Fibroblast of lung (primary cell): ENCODE measurements around the gene COX7B2. TPM values are rescaled to one million over a fixed set of nuclear protein-coding genes. Genes with fewer than 3 reads are reported as not detected.

ENCODE experiments used
- DNase-seq, 2 donors: peaks; one replicate each; pipeline versions ENCODE4 v3.0.0 to v3.0.0-alpha.2; 2010; ENCODE audit warnings: low read depth in 2 of 2
- H2AFZ ChIP-seq: 2 replicates; pipeline ENCODE4 v1.5.1; 2012; ENCODE audit warnings: low read length, control low read depth, inconsistent platforms
- H3K27ac ChIP-seq: 2 replicates; pipeline ENCODE4 v1.5.1; 2011; ENCODE audit warnings: low read length, control low read depth; ENCODE audit not compliant: insufficient read depth
- H3K27me3 ChIP-seq: 2 replicates; pipeline ENCODE4 v1.5.1; 2011; ENCODE audit warnings: mild to moderate bottlenecking, low read length; ENCODE audit not compliant: control insufficient read depth, insufficient read depth
- H3K36me3 ChIP-seq: 2 replicates; pipeline ENCODE4 v1.5.1; 2011; ENCODE audit warnings: low read length; ENCODE audit not compliant: control insufficient read depth, insufficient read depth
- H3K4me1 ChIP-seq: 2 replicates; pipeline ENCODE4 v1.5.1; 2011; ENCODE audit warnings: low read length; ENCODE audit not compliant: control insufficient read depth, insufficient read depth; ENCODE audit errors: extremely low read depth
- H3K4me2 ChIP-seq: 2 replicates; pipeline ENCODE4 v1.5.1; 2011; ENCODE audit warnings: low read length, control low read depth; ENCODE audit not compliant: insufficient read depth; ENCODE audit errors: extremely low read depth
- H3K4me3 ChIP-seq, 4 experiments: fragments of 200-600 bp in 1 of 4; sonication (generic) in 1 of 4; replicated peaks in 1 of 4; 2 replicates each; pipeline ENCODE4 v1.5.1; 2011 to 2016; ENCODE audit warnings: low read length in 4 of 4, low read depth in 3 of 4, mild to moderate bottlenecking in 3 of 4, control low read depth in 2 of 4, inconsistent platforms in 1 of 4, mixed read lengths in 1 of 4; ENCODE audit not compliant: insufficient read depth in 1 of 4; ENCODE audit errors: control extremely low read depth in 1 of 4
- H3K79me2 ChIP-seq: 2 replicates; pipeline ENCODE4 v1.5.1; 2012; ENCODE audit warnings: mild to moderate bottlenecking, low read length, inconsistent platforms; ENCODE audit not compliant: control insufficient read depth, insufficient read depth
- H3K9ac ChIP-seq: 2 replicates; pipeline ENCODE4 v1.5.1; 2011; ENCODE audit warnings: mild to moderate bottlenecking, low read length, control low read depth; ENCODE audit not compliant: insufficient read depth
- H3K9me3 ChIP-seq: 2 replicates; pipeline ENCODE4 v1.5.1; 2012; ENCODE audit warnings: low read depth, low read length; ENCODE audit not compliant: control insufficient read depth, insufficient read depth
- H4K20me1 ChIP-seq: 2 replicates; pipeline ENCODE4 v1.5.1; 2011; ENCODE audit warnings: low read length; ENCODE audit not compliant: control insufficient read depth, insufficient read depth; ENCODE audit errors: extremely low read depth
- EZH2 ChIP-seq: IDR thresholded peaks from 2 replicates; pipeline ENCODE4 v1.5.1; 2012; ENCODE audit warnings: low read length, control low read depth, mild to moderate bottlenecking; ENCODE audit errors: missing control alignments
- polyA plus RNA-seq, 2 donors: library from polyadenylated mRNA; depleted of rRNA in 1 of 2; stranded (reverse) in 1 of 2; unstranded in 1 of 2; fragments of >200 nt; gene quantifications; 2 replicates each; pipeline ENCODE4 v1.2.1, GENCODE V29; 2011 to 2012; ENCODE audit warnings: missing spikeins in 1 of 2
- total RNA-seq: library from RNA; depleted of rRNA; stranded (reverse); fragments of >200 nt; gene quantifications from 2 replicates; pipeline ENCODE4 v1.2.1, GENCODE V29; 2014
- TF ChIP-seq, protein P1 (sequence below), 2 donors: IDR thresholded peaks in 1 of 2; conservative IDR thresholded peaks in 1 of 2; 1 replicate in 1 of 2; 2 replicates in 1 of 2; pipeline ENCODE4 v1.5.1; 2011 to 2012; ENCODE audit warnings: low read length in 2 of 2, control low read depth in 1 of 2, inconsistent platforms in 1 of 2, low read depth in 1 of 2, mild to moderate bottlenecking in 1 of 2

Gene COX7B2
- total and polyA plus RNA-seq, 2 donors (not counting 1 experiment from before 2014, with no cell fraction given): not detected

DNA sequence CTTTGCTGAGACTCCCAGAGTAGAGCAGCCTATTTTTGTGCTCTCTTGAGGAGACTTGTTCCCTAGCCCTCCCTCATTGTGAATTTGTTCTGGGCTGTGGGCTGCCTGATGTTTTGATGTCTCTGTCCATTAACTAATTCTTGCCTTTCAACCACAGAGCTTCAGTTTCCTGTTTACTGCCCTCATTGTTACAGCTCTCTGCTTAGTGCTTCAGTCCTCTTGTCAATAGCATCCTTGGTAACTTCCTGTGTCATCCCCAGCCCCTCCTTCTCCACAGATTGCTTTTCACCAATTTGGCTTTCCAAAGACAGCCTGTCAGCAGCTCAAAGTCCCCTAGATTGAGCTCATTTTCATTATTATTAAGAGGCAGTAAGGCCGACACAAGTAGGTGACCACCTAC is 69.9 kb downstream of the COX7B2 start:
- TF ChIP-seq EZH2: no peak
- TF ChIP-seq, protein P1, sequence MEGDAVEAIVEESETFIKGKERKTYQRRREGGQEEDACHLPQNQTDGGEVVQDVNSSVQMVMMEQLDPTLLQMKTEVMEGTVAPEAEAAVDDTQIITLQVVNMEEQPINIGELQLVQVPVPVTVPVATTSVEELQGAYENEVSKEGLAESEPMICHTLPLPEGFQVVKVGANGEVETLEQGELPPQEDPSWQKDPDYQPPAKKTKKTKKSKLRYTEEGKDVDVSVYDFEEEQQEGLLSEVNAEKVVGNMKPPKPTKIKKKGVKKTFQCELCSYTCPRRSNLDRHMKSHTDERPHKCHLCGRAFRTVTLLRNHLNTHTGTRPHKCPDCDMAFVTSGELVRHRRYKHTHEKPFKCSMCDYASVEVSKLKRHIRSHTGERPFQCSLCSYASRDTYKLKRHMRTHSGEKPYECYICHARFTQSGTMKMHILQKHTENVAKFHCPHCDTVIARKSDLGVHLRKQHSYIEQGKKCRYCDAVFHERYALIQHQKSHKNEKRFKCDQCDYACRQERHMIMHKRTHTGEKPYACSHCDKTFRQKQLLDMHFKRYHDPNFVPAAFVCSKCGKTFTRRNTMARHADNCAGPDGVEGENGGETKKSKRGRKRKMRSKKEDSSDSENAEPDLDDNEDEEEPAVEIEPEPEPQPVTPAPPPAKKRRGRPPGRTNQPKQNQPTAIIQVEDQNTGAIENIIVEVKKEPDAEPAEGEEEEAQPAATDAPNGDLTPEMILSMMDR (conservative IDR thresholded peaks at IDR 0.05 in 1 of 2, IDR thresholded peaks at IDR 0.05 in 1 of 2; ENCODE audit: low read depth in 1 of 2, low read length in 2 of 2): no peak
- no peaks in the 10 kb centered on the region for H3K9me3 ChIP-seq
- no peak overlapping the region for H3K27ac ChIP-seq
- H3K79me2 ChIP-seq: no peaks in the 10 kb centered on the region
- no peaks in the 10 kb centered on the region for H3K36me3 ChIP-seq
- H3K4me3 ChIP-seq: no peak overlapping the region
- no peak overlapping the region for H2AFZ ChIP-seq
- H3K27me3 ChIP-seq: no peaks in the 10 kb centered on the region
- no peaks in the 10 kb centered on the region for H4K20me1 ChIP-seq
- H3K4me1 ChIP-seq: no peaks in the 10 kb centered on the region
- no peak overlapping the region for H3K4me2 ChIP-seq
- no peak for DNase-seq
- no peak overlapping the region for H3K9ac ChIP-seq

DNA sequence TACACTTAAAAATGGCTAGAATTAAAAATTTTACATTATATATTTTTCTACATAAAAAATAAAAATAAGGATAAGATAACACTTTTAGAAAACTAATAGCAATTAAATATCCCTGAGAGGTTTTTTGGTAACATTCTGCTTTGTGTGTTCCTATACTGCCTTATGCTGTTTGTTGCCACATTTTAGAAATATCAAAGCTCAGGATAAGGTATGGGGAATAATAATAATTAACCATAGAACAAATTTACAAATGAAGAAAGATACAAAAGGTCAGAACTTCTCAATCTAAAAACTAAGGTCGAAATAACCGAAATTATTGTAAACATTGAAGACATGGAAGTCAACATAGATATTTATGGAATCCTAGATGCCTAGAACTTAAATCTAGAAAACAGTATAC is 71.4 kb downstream of the COX7B2 start:
- Histone ChIP-seq H3K9ac (no peak overlapping the region), H3K4me2 (no peak overlapping the region), H3K27ac (no peak overlapping the region), H3K9me3 (no peaks in the 10 kb centered on the region), H3K36me3 (no peaks in the 10 kb centered on the region), H4K20me1 (no peaks in the 10 kb centered on the region), H3K27me3 (no peaks in the 10 kb centered on the region), H3K4me3 (no peak overlapping the region), H3K79me2 (no peaks in the 10 kb centered on the region), H3K4me1 (no peaks in the 10 kb centered on the region), H2AFZ (no peak overlapping the region)
- DNase-seq: no peak
- no peak for TF ChIP-seq EZH2
- TF ChIP-seq, protein P1 (conservative IDR thresholded peaks at IDR 0.05 in 1 of 2, IDR thresholded peaks at IDR 0.05 in 1 of 2; ENCODE audit: low read depth in 1 of 2, low read length in 2 of 2): no peak

GRCh38 chr4:46836584-46836983 is 72.5 kb downstream of the COX7B2 start:
- H3K79me2 ChIP-seq: no peaks in the 10 kb centered on the region
- H3K36me3 ChIP-seq: no peaks in the 10 kb centered on the region
- no peak overlapping the region for H2AFZ ChIP-seq
- H4K20me1 ChIP-seq: no peaks in the 10 kb centered on the region
- no peaks in the 10 kb centered on the region for H3K9me3 ChIP-seq
- no peaks in the 10 kb centered on the region for H3K27me3 ChIP-seq
- H3K27ac ChIP-seq: no peak overlapping the region
- H3K9ac ChIP-seq: no peak overlapping the region
- DNase-seq: no peak
- H3K4me1 ChIP-seq: no peaks in the 10 kb centered on the region
- no peak overlapping the region for H3K4me3 ChIP-seq
- H3K4me2 ChIP-seq: no peak overlapping the region
- TF ChIP-seq EZH2: no peak
